NCI-H2196 (cell line): ENCODE results near the gene PTGR1.
"Not testable (repeated sequence)": the region's sequence is repeated elsewhere in the genome, so short reads cannot be mapped to it uniquely, and the experiment has no call there.

Experiments
- DNase-seq: peaks from one replicate; lab custom pipeline; 2025; ENCODE audit not compliant: unreplicated experiment; lab: John Stamatoyannopoulos, UW

PTGR1 gene

GRCh38 chr9:111615928-111616327 is 16.5 kb upstream of the PTGR1 start:
- no peak for DNase-seq

- DNase-seq, result no peak
These were observed 14.1 kb upstream of the PTGR1 start for GRCh38 chr9:111613436-111614040.

- no peak for DNase-seq
These were observed 11.4 kb upstream of the PTGR1 start for GRCh38 chr9:111610845-111611244.

GRCh38 chr9:111610149-111610548 is 10.7 kb upstream of the PTGR1 start:
- no peak for DNase-seq

GRCh38 chr9:111605041-111605559 is 5.7 kb upstream of the PTGR1 start:
- no peak for DNase-seq

- DNase-seq, result no peak
These were observed 4.7 kb upstream of the PTGR1 start for GRCh38 chr9:111604054-111604615.

- no peak for DNase-seq
These were observed 3.6 kb upstream of the PTGR1 start for GRCh38 chr9:111603041-111603440.

GRCh38 chr9:111601237-111602018 is 2.0 kb upstream of the PTGR1 start:
- DNase-seq, result no peak

GRCh38 chr9:111599955-111600343 is 502 bp upstream of the PTGR1 start:
- DNase-seq, result no peak

GRCh38 chr9:111598733-111599091 is 735 bp downstream of the PTGR1 start:
- no peak for DNase-seq

- DNase-seq, result peak; percentile 60
These were observed 1.4 kb downstream of the PTGR1 start for GRCh38 chr9:111597852-111598732.

GRCh38 chr9:111588846-111589245 is 10.6 kb downstream of the PTGR1 start:
- no peak for DNase-seq

GRCh38 chr9:111586378-111586777 is 13.1 kb downstream of the PTGR1 start:
- no peak for DNase-seq

GRCh38 chr9:111582888-111583287 is 16.6 kb downstream of the PTGR1 start:
- no peak for DNase-seq

- DNase-seq, result peak; percentile 10
These were observed 26.4 kb downstream of the PTGR1 start for GRCh38 chr9:111572950-111573604.

- not testable (repeated sequence) for DNase-seq
These were observed 31.3 kb downstream of the PTGR1 start for GRCh38 chr9:111568127-111568526.

GRCh38 chr9:111566234-111566633 is 33.2 kb downstream of the PTGR1 start:
- DNase-seq, result no peak

GRCh38 chr9:111561165-111561719 is 38.2 kb downstream of the PTGR1 start:
- no peak for DNase-seq

GRCh38 chr9:111559000-111559610 is 40.3 kb downstream of the PTGR1 start:
- no peak for DNase-seq

- DNase-seq, result not testable (repeated sequence)
These were observed 44.0 kb downstream of the PTGR1 start for GRCh38 chr9:111555425-111555824.
